HepG2 (cell line): ENCODE data around the gene MAN1B1. TPM values are rescaled to one million over a fixed set of nuclear protein-coding genes. Genes with fewer than 3 reads are reported as not detected.

Experiments
- ATAC-seq: fragments of 200-7000 bp; cut with Tn5 transposase; 3 replicates; pipeline ENCODE4 v1.9.1; 2020; ENCODE audit warnings: mild to moderate bottlenecking, moderate library complexity
- BruUV-seq: library from RNA; stranded (reverse); fragments of 400-500 nt; replicated peaks from 2 replicates; lab custom pipeline; 2021; lab: Mats Ljungman, UMichigan
- CTCF ChIA-PET: fragments of 300-600 bp; formaldehyde crosslinking; extraction: SDS; loops from one replicate; lab custom pipeline; 2021; ENCODE audit warnings: low total read pairs, inconsistent platforms, low intra/inter-chr PET ratio; lab: Yijun Ruan, JAX
- POLR2A ChIA-PET: fragments of 350-600 bp; sonication (Branson Sonifier 250); formaldehyde crosslinking; loops from one replicate; lab custom pipeline; 2020; ENCODE audit warnings: antibody characterized with exemption, inconsistent platforms; lab: Yijun Ruan, JAX
- DNase-seq: peaks from one replicate; pipeline ENCODE4 v3.0.0-alpha.2; 2015; ENCODE audit warnings: low spot score
- FAIRE-seq: peaks from 3 replicates; lab custom pipeline; 2011; peaks lifted over from hg19 to GRCh38; lab: Jason Lieb, UNC
- H2AFZ ChIP-seq: one replicate; pipeline ENCODE4 v1.6.1; 2011; ENCODE audit warnings: low read length, inconsistent platforms
- H3K27ac ChIP-seq: fragments of 300-600 bp; 3 replicates; pipeline ENCODE4 v1.8.0; 2011; ENCODE audit warnings: mixed run types, mild to moderate bottlenecking, mixed read lengths, low read length, inconsistent platforms; ENCODE audit not compliant: insufficient read depth; ENCODE audit errors: extremely low read length
- H3K27me3 ChIP-seq, 2 experiments: fragments of 200-600 bp in 1 of 2; 2 replicates in 1 of 2; 3 replicates in 1 of 2; pipeline versions ENCODE4 v1.6.0 to v1.8.0; 2011; ENCODE audit warnings: low read length in 2 of 2, mild to moderate bottlenecking in 2 of 2, moderate library complexity in 2 of 2, inconsistent platforms in 1 of 2; ENCODE audit not compliant: insufficient read depth in 2 of 2, control insufficient read depth in 1 of 2
- H3K36me3 ChIP-seq, 2 experiments: fragments of 200-600 bp in 1 of 2; replicated peaks in 1 of 2; 2 replicates in 1 of 2; 3 replicates in 1 of 2; pipeline versions ENCODE4 v1.5.1 to v1.8.0; 2011; ENCODE audit warnings: low read length in 2 of 2, inconsistent platforms in 1 of 2; ENCODE audit not compliant: insufficient read depth in 2 of 2, control insufficient read depth in 1 of 2
- H3K4me1 ChIP-seq: 2 replicates; pipeline ENCODE4 v1.5.1; 2012; ENCODE audit warnings: low read length, inconsistent platforms; ENCODE audit not compliant: insufficient read depth
- H3K4me2 ChIP-seq: 2 replicates; pipeline ENCODE4 v1.6.0; 2011; ENCODE audit warnings: low read depth, low read length, inconsistent platforms
- H3K4me3 ChIP-seq, 3 experiments: fragments of 200-600 bp in 1 of 3; sonication (generic), shearing (Covaris generic) in 1 of 3; replicated peaks in 1 of 3; 2 replicates each; pipeline ENCODE4 v1.5.1; 2011 to 2016; ENCODE audit warnings: low read length in 3 of 3, inconsistent platforms in 2 of 3, low read depth in 2 of 3, mild to moderate bottlenecking in 2 of 3, control low read depth in 1 of 3, mixed read lengths in 1 of 3; ENCODE audit not compliant: insufficient read depth in 1 of 3
- H3K79me2 ChIP-seq: one replicate; pipeline ENCODE4 v1.6.1; 2011; ENCODE audit warnings: low read length, inconsistent platforms; ENCODE audit not compliant: insufficient read depth
- H3K9ac ChIP-seq: 2 replicates; pipeline ENCODE4 v1.6.0; 2011; ENCODE audit warnings: mild to moderate bottlenecking, low read depth, low read length, inconsistent platforms; ENCODE audit not compliant: insufficient read depth
- H3K9me3 ChIP-seq: 2 replicates; pipeline ENCODE4 v1.5.1; 2012; ENCODE audit warnings: mild to moderate bottlenecking, low read length
- H4K20me1 ChIP-seq: 2 replicates; pipeline ENCODE4 v1.6.0; 2011; ENCODE audit warnings: inconsistent platforms, mild to moderate bottlenecking, low read length, moderate library complexity; ENCODE audit not compliant: insufficient read depth
- JUNB ChIP-seq: sonication (generic); formaldehyde crosslinking; IDR thresholded peaks from 2 replicates; pipeline ENCODE4 v1.8.0; 2022; ENCODE audit warnings: missing genetic modification reagents, mild to moderate bottlenecking, borderline replicate concordance
- ZNF274 ChIP-seq: sonication (generic); formaldehyde crosslinking; IDR thresholded peaks from 2 replicates; pipeline ENCODE4 v1.5.1; 2020; ENCODE audit warnings: mild to moderate bottlenecking, missing genetic modification reagents
- WGBS: methylation state at CpG from one replicate; pipeline ENCODE4 v1.1.6; 2017; ENCODE audit warnings: low lambda C conversion rate; 5-methylcytosine and 5-hydroxymethylcytosine counted together
- in situ Hi-C: cut with HindIII; loops from 2 replicates; pipeline ENCODE4 v1.10.0; 2017; ENCODE audit warnings: low pct_unique_long_range_greater_than_20kb; ENCODE audit not compliant: extremely low pct_ligation_motif_present
- intact Hi-C: fragments of 100-400 bp; cut with micrococcal nuclease; formaldehyde crosslinking; loops from one replicate; pipeline ENCODE4 v1.10.0; 2022; ENCODE audit not compliant: unreplicated experiment
- polyA plus RNA-seq, 8 experiments: library from polyadenylated mRNA; depleted of rRNA in 3 of 8; stranded (reverse) in 7 of 8; unstranded in 1 of 8; fragments of >200 nt; fragmentation: Illumina TruSeq in 4 of 8; extraction: Trizol in 4 of 8; gene quantifications; 2 replicates each; pipeline versions ENCODE4 v1.2.1 to v1.2.3, GENCODE V29; 2011 to 2016; ENCODE audit warnings: low read depth in 4 of 8, missing spikeins in 1 of 8, mixed read lengths in 1 of 8; ENCODE audit not compliant: insufficient read depth in 1 of 8
- total RNA-seq, 5 experiments: library from RNA; depleted of rRNA; stranded (reverse); fragments of >200 nt; fragmentation: Illumina TruSeq; extraction: Trizol; gene quantifications; 2 replicates each; pipeline ENCODE4 v1.2.3, GENCODE V29; 2016; ENCODE audit warnings: low read depth in 1 of 5
- TF ChIP-seq, protein P1 (sequence below): IDR thresholded peaks from 2 replicates; pipeline ENCODE4 v1.6.1; 2018; ENCODE audit warnings: missing genetic modification reagents, mild to moderate bottlenecking, missing compliant biosample characterization
- TF ChIP-seq, protein P2 (sequence below): sonication (generic); formaldehyde crosslinking; IDR thresholded peaks from 2 replicates; pipeline ENCODE4 v1.5.0; 2020; ENCODE audit warnings: missing genetic modification reagents

The MAN1B1 gene
- total and polyA plus RNA-seq, 2 of the 13 experiments (the other 11 are each of a cell fraction or from before 2014, with no cell fraction given) = 48.9 to 59.5 TPM

GRCh38 chr9:137073992-137074399 lies 12.8 kb upstream of the MAN1B1 start (continued):
- TF ChIP-seq ZNF274 = peak; percentile 73; the same call in 1 of the 2 replicates
- TF ChIP-seq, protein P1, sequence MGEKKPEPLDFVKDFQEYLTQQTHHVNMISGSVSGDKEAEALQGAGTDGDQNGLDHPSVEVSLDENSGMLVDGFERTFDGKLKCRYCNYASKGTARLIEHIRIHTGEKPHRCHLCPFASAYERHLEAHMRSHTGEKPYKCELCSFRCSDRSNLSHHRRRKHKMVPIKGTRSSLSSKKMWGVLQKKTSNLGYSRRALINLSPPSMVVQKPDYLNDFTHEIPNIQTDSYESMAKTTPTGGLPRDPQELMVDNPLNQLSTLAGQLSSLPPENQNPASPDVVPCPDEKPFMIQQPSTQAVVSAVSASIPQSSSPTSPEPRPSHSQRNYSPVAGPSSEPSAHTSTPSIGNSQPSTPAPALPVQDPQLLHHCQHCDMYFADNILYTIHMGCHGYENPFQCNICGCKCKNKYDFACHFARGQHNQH (CRISPR knock-in tag) = no peak

DNA sequence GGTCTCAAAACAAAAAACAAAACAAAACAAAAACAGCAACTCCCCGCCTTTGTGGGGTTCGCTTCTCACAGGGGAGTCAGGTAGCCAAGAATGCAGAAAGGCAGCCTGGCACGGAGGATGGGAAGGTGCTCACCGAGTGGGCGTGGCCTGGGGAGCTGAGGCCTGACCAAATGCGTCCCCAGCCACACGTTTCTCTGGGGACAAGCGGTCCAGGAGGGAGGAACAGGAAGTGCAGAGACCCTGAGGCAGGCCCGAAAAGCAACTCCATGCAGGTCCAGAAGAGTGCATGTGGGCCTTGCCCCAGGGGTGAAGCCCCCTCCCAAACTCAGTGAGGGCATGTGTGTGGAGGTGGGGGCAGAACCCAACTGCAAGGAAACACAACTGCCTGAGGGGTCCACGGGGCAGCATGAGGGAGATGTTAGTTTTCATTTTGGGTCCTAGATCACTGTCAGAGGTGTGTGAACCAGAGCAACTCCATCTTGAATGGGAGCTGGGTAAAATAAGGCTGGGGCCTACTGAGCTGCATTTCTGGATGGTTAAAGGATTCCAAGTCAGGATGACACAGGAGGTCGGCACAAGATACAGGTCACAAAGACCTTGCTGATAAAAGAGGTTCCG lies 12.0 kb upstream of the MAN1B1 start:
- no peaks in the 10 kb centered on the region for H3K27me3 ChIP-seq
- peaks cover 0 to 4% of the 10 kb centered on the region in 2 experiments; a peak in 3 of 5 replicates for H3K36me3 ChIP-seq
- H2AFZ ChIP-seq = no peak overlapping the region
- 77% methylated on average over 12 of the region's 12 CpGs for WGBS
- no TSS peak for BruUV-seq
- no peak for ATAC-seq
- TF ChIP-seq JUNB (CRISPR knock-in tag) = 0 out of 2 replicates have a peak, but pooled peaks have one; percentile 27
- TF ChIP-seq, protein P2, sequence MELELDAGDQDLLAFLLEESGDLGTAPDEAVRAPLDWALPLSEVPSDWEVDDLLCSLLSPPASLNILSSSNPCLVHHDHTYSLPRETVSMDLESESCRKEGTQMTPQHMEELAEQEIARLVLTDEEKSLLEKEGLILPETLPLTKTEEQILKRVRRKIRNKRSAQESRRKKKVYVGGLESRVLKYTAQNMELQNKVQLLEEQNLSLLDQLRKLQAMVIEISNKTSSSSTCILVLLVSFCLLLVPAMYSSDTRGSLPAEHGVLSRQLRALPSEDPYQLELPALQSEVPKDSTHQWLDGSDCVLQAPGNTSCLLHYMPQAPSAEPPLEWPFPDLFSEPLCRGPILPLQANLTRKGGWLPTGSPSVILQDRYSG (CRISPR knock-in tag) = no peak
- H3K4me3 ChIP-seq = no peak overlapping the region
- POLR2A ChIA-PET = interaction anchor here (2.9 kb wide), 1 partner anchor 11 kb away, joined by 30 read pairs; the partner anchor contains the start of gene MAN1B1
- H3K9ac ChIP-seq = no peak overlapping the region
- H3K4me2 ChIP-seq = no peak overlapping the region
- FAIRE-seq = no peak
- DNase-seq = no peak
- in situ Hi-C loops (no loop called here), intact Hi-C loops (no loop called here)
- H3K27ac ChIP-seq = no peak overlapping the region
- no peaks in the 10 kb centered on the region for H4K20me1 ChIP-seq
- H3K4me1 ChIP-seq = peaks cover 52% of the 10 kb centered on the region
- no peaks in the 10 kb centered on the region for H3K79me2 ChIP-seq
- no peaks in the 10 kb centered on the region for H3K9me3 ChIP-seq
- CTCF ChIA-PET = no interaction called here
